CD8-positive, alpha-beta memory T cell (primary cell): ENCODE data around the gene PCDH17. TPM values are rescaled to one million over a fixed set of nuclear protein-coding genes. Genes with fewer than 3 reads are reported as not detected.

ENCODE experiments used
- CTCF ChIA-PET: fragments of 350-600 bp; sonication (Branson Sonifier 250); formaldehyde crosslinking; loops from one replicate; lab custom pipeline; 2021; ENCODE audit warnings: antibody characterized with exemption; lab: Charles Lee
- POLR2A ChIA-PET: fragments of 350-600 bp; sonication (Branson Sonifier 250); formaldehyde crosslinking; loops from one replicate; lab custom pipeline; 2021; ENCODE audit warnings: antibody characterized with exemption; lab: Charles Lee
- DNase-seq, 5 donors: peaks; one replicate each; pipeline versions ENCODE4 v3.0.0 to v3.0.0-alpha.2; 2020 to 2022; ENCODE audit warnings: mixed read lengths in 1 of 5
- H3K27ac ChIP-seq: one replicate; pipeline ENCODE4 v1.7.0; 2013; ENCODE audit warnings: low read depth, mild to moderate bottlenecking, low read length, moderate library complexity
- H3K27me3 ChIP-seq: 2 replicates; pipeline ENCODE4 v1.7.0; 2013; ENCODE audit warnings: low read length, mild to moderate bottlenecking; ENCODE audit not compliant: insufficient read depth, poor library complexity, severe bottlenecking
- H3K36me3 ChIP-seq: 2 replicates; pipeline ENCODE4 v1.7.0; 2013; ENCODE audit warnings: mild to moderate bottlenecking, low read length, moderate library complexity; ENCODE audit not compliant: insufficient read depth
- H3K4me1 ChIP-seq: 2 replicates; pipeline ENCODE4 v1.7.0; 2013; ENCODE audit warnings: mild to moderate bottlenecking, low read length, moderate library complexity; ENCODE audit not compliant: insufficient read depth
- H3K4me3 ChIP-seq: 2 replicates; pipeline ENCODE4 v1.7.0; 2013; ENCODE audit warnings: mild to moderate bottlenecking, low read length
- H3K9me3 ChIP-seq: 2 replicates; pipeline ENCODE4 v1.7.0; 2013; ENCODE audit warnings: mild to moderate bottlenecking, low read length
- H3K27ac Mint-ChIP-seq, 8 donors: one replicate each; pipeline ENCODE4 v1.8.0; 2020 to 2021; ENCODE audit warnings: mixed read lengths in 8 of 8, mild to moderate bottlenecking in 6 of 8, inconsistent platforms in 3 of 8, moderate library complexity in 3 of 8
- H3K27me3 Mint-ChIP-seq, 2 donors: one replicate each; pipeline ENCODE4 v1.8.0; 2020 to 2021; ENCODE audit warnings: mixed read lengths in 2 of 2, mild to moderate bottlenecking in 1 of 2, moderate library complexity in 1 of 2
- H3K36me3 Mint-ChIP-seq, 3 donors: one replicate each; pipeline ENCODE4 v1.8.0; 2020 to 2021; ENCODE audit warnings: mixed read lengths in 3 of 3, inconsistent platforms in 1 of 3, mild to moderate bottlenecking in 1 of 3
- H3K4me1 Mint-ChIP-seq, 3 donors: one replicate each; pipeline ENCODE4 v1.8.0; 2020 to 2021; ENCODE audit warnings: mixed read lengths in 3 of 3, inconsistent platforms in 1 of 3, mild to moderate bottlenecking in 1 of 3
- H3K4me3 Mint-ChIP-seq, 7 donors: one replicate each; pipeline ENCODE4 v1.8.0; 2020 to 2021; ENCODE audit warnings: mixed read lengths in 7 of 7, mild to moderate bottlenecking in 6 of 7, moderate library complexity in 4 of 7, inconsistent platforms in 2 of 7
- H3K9me3 Mint-ChIP-seq, 5 donors: one replicate each; pipeline ENCODE4 v1.8.0; 2020 to 2022; ENCODE audit warnings: mixed read lengths in 5 of 5, mild to moderate bottlenecking in 3 of 5, moderate library complexity in 2 of 5, inconsistent platforms in 1 of 5
- polyA plus RNA-seq: library from polyadenylated mRNA; unstranded; fragments of 300-500 nt; fragmentation: Illumina TruSeq; gene quantifications from one replicate; pipeline ENCODE4 v1.2.3, GENCODE V29; 2021
- total RNA-seq, 2 experiments: library from RNA; stranded (reverse); gene quantifications; one replicate each; pipeline ENCODE4 v1.2.3, GENCODE V29; 2021

The PCDH17 gene
- total and polyA plus RNA-seq, 3 experiments from 2014 or later, result not detected

DNA sequence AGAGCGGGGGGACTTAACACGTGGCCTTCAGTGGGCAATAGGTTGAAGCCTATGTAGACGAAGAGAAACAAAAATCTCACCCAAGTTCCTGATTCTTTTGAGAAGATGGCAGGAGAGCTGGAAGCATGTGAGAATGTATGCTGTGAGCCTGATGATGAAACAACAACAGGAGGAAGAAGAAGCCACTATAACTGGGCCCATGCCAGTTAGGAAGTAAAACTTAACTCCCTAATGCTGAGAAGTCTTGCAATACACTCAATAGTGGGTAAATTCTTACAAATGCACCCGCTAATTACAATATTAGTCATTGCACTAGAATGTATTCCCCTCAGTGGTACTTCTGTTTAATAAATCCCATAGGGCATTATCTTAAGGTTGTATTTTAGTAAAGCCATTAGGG, 9.1 kb downstream of the PCDH17 start:
- ChIA-PET POLR2A (no interaction called here), CTCF (no interaction called here)
- Mint-ChIP-seq H3K4me1 (no peaks in the 10 kb centered on the region), H3K27ac (no peak overlapping the region), H3K36me3 (no peaks in the 10 kb centered on the region), H3K9me3 (peaks cover 0 to 10% (median 0%) of the 10 kb centered on the region in 5 donors), H3K4me3 (no peak overlapping the region), H3K27me3 (no peaks in the 10 kb centered on the region)
- Histone ChIP-seq H3K4me1 (no peaks in the 10 kb centered on the region), H3K27me3 (no peaks in the 10 kb centered on the region), H3K36me3 (no peaks in the 10 kb centered on the region), H3K27ac (no peak overlapping the region), H3K9me3 (no peaks in the 10 kb centered on the region), H3K4me3 (no peak overlapping the region)
- no peak for DNase-seq

DNA sequence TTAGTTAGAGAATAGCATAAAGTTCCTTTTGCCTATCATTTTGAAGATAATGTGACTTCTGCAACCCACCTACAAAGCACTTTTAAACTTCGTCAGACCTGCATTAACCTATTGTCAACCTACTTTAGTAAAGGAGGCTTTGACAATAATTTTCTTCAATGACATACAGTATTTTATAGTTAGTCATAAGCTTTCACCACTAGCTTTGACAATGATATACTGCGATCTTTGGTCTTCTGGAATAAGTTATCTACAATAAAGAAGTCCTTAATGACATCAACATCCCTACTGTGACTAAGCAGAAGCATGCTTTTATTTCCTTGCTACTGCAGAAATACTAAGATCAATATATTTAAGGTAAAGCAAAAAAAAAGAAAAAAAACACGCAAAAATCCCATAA, 9.5 kb downstream of the PCDH17 start:
- H3K36me3 Mint-ChIP-seq, result no peaks in the 10 kb centered on the region
- ChIA-PET CTCF (no interaction called here), POLR2A (no interaction called here)
- Histone ChIP-seq H3K36me3 (no peaks in the 10 kb centered on the region), H3K4me1 (no peaks in the 10 kb centered on the region), H3K9me3 (no peaks in the 10 kb centered on the region), H3K4me3 (no peak overlapping the region), H3K27ac (no peak overlapping the region), H3K27me3 (no peaks in the 10 kb centered on the region)
- no peak overlapping the region for H3K27ac Mint-ChIP-seq
- no peaks in the 10 kb centered on the region for H3K4me1 Mint-ChIP-seq
- no peaks in the 10 kb centered on the region for H3K27me3 Mint-ChIP-seq
- H3K4me3 Mint-ChIP-seq, result no peak overlapping the region
- H3K9me3 Mint-ChIP-seq, result peaks cover 0 to 10% (median 0%) of the 10 kb centered on the region in 5 donors
- DNase-seq, result no peak

DNA sequence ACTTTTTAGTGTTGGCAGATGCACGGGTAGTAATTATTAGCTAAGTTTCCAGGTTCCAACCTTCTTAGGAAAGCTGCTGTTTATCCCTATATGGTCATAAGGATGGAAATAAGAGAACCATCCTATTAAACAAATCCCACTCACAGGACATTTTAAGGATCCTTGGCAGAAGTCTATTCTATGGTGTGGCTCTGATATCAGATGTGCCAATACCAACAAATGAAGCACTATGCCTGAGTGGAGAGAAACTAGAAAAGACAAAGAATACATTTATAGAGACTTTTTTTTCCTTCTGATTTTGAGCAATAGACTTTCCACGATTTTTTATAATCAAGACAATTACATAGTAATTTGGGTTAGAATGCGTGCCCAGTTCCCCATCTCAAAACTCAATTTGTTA, 12.6 kb downstream of the PCDH17 start:
- POLR2A ChIA-PET, result no interaction called here
- H3K36me3 Mint-ChIP-seq, result no peaks in the 10 kb centered on the region
- no peak overlapping the region for H3K27ac ChIP-seq
- no peaks in the 10 kb centered on the region for H3K27me3 ChIP-seq
- no peaks in the 10 kb centered on the region for H3K36me3 ChIP-seq
- no peaks in the 10 kb centered on the region for H3K27me3 Mint-ChIP-seq
- H3K4me3 ChIP-seq, result no peak overlapping the region
- DNase-seq, result no peak
- no peaks in the 10 kb centered on the region for H3K9me3 ChIP-seq
- no peaks in the 10 kb centered on the region for H3K4me1 Mint-ChIP-seq
- peaks cover 0 to 20% (median 0%) of the 10 kb centered on the region in 5 donors for H3K9me3 Mint-ChIP-seq
- H3K4me1 ChIP-seq, result no peaks in the 10 kb centered on the region
- CTCF ChIA-PET, result no interaction called here
- H3K27ac Mint-ChIP-seq, result no peak overlapping the region
- no peak overlapping the region for H3K4me3 Mint-ChIP-seq

DNA sequence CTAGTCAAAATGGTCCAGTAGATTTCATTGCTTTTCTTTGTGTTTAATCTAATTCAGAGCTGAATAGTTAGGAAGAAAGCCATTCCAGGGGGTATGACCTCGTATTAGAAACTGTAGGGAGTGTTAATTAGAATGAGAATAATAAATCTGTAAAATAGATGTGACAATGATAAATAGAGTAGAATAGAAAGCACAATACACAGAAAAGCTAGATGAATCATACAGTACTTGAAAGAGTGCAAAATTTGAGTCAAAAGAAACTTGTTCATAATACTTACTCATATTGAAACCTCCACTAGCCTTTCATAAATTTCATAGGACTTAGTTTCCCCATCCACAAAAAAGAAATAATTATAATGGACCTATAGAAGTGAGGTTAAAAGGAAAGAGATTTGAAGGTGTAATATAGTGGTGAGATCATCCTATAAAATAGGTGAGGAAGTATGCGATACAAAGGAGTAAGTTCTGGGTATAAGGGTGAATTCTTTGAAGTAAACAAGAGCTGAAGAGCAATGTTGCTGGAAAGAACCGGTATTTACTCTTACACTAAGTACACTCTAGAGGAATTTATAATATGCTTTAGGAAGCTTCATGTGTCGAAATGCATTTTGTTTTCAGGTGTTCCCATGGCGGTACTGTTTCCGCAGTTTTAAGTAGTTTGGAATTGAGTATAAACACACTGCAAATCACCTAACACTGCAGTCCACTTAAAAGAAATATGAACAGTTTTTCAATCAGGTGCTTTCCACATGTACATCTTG, 21.9 kb downstream of the PCDH17 start:
- Histone ChIP-seq H3K9me3 (no peaks in the 10 kb centered on the region), H3K27me3 (no peaks in the 10 kb centered on the region), H3K4me1 (no peaks in the 10 kb centered on the region), H3K4me3 (no peak overlapping the region), H3K36me3 (no peaks in the 10 kb centered on the region), H3K27ac (no peak overlapping the region)
- no peaks in the 10 kb centered on the region for H3K36me3 Mint-ChIP-seq
- ChIA-PET CTCF (no interaction called here), POLR2A (no interaction called here)
- H3K27me3 Mint-ChIP-seq, result no peaks in the 10 kb centered on the region
- no peak for DNase-seq
- H3K4me1 Mint-ChIP-seq, result no peaks in the 10 kb centered on the region
- H3K9me3 Mint-ChIP-seq, result peaks cover 0 to 20% (median 2%) of the 10 kb centered on the region in 5 donors
- H3K4me3 Mint-ChIP-seq, result no peak overlapping the region
- no peak overlapping the region for H3K27ac Mint-ChIP-seq

DNA sequence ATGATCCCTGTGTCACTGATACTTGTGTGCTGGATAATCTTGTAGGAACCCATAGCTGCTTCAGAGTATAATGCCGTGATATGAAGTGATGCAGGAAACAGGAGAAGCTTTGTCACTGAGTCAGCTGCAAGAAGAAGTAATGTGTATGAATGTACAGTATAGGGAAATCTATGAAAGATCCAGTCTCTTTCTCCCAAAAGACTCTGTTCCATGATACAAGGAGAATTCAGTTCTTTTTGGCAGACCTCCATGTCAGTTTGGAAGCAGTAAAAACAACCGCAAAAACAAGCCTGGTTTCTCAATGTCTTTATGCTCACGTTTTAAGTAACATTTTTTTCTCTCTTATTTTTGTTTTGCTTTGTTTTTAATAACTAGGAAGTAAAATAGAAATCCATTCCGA, 33.9 kb downstream of the PCDH17 start:
- H3K4me1 Mint-ChIP-seq, result no peaks in the 10 kb centered on the region
- H3K4me3 Mint-ChIP-seq, result no peak overlapping the region
- Histone ChIP-seq H3K4me3 (no peak overlapping the region), H3K27me3 (no peaks in the 10 kb centered on the region), H3K36me3 (no peaks in the 10 kb centered on the region), H3K27ac (no peak overlapping the region), H3K4me1 (no peaks in the 10 kb centered on the region), H3K9me3 (no peaks in the 10 kb centered on the region)
- no peak for DNase-seq
- H3K27me3 Mint-ChIP-seq, result no peaks in the 10 kb centered on the region
- ChIA-PET CTCF (no interaction called here), POLR2A (no interaction called here)
- no peaks in the 10 kb centered on the region for H3K36me3 Mint-ChIP-seq
- no peak overlapping the region for H3K27ac Mint-ChIP-seq
- H3K9me3 Mint-ChIP-seq, result peaks cover 3 to 20% (median 4%) of the 10 kb centered on the region in 5 donors

DNA sequence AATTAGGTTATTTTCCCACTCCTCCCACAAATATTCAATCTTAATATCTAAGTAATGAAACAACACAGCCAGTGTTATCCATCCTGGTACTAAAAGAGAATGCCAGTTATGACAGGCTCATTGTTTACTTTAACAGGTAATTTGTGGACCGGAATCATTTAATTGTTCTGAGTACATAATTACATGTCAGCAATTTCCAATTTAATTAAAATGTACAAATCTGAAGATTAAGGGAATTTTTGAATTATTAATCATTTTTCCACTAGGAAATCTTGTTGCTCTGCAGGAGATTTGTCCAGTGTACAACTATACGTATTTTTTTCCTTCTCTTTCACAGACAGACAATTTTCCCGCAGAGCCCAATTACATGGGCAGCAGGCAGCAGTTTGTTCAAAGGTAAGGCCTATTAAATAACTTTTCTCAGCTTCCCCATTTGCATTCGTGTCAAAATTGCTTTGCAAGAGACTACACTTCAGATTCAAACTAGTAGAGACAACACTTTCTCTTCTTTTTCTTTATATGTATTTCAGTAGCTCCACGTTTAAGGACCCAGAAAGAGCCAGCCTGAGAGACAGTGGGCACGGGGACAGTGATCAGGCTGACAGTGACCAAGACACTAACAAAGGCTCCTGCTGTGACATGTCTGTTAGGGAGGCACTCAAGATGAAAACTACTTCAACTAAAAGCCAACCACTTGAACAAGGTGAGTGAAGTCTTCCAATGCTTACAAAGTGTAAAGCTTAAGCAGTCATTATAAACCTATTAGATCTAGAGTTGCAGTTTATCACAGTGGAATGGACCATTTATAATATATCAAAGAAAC, 34.8 kb downstream of the PCDH17 start:
- H3K27me3 Mint-ChIP-seq, result no peaks in the 10 kb centered on the region
- no peak overlapping the region for H3K4me3 ChIP-seq
- no peak overlapping the region for H3K4me3 Mint-ChIP-seq
- H3K36me3 ChIP-seq, result no peaks in the 10 kb centered on the region
- H3K9me3 Mint-ChIP-seq, result peaks cover under 1 to 21% (median 3%) of the 10 kb centered on the region in 5 donors
- H3K27ac ChIP-seq, result no peak overlapping the region
- H3K36me3 Mint-ChIP-seq, result no peaks in the 10 kb centered on the region
- H3K27ac Mint-ChIP-seq, result no peak overlapping the region
- no peaks in the 10 kb centered on the region for H3K4me1 Mint-ChIP-seq
- ChIA-PET CTCF (no interaction called here), POLR2A (no interaction called here)
- H3K9me3 ChIP-seq, result no peaks in the 10 kb centered on the region
- no peaks in the 10 kb centered on the region for H3K27me3 ChIP-seq
- no peak for DNase-seq
- no peaks in the 10 kb centered on the region for H3K4me1 ChIP-seq

DNA sequence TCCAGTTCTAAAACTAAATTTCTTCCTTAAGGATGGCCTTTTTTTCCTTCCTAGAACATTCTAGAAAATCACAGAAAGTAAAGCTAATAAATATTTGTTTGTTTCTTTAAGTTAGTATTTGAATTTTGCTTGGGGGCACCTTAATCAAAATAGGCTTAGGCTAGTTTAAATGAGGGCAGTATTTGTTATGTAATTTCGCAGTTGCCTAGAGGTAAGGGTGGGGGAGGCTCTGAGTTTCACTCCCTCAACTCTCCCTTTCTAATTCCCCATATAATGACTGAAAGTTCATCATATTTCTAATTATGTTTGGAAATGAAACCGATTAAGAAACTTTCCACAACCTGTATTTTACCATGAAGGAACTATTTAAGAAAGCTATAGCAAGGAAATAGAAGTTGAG, 40.6 kb downstream of the PCDH17 start:
- H3K27ac ChIP-seq, result no peak overlapping the region
- no peaks in the 10 kb centered on the region for H3K36me3 ChIP-seq
- no peak for DNase-seq
- Mint-ChIP-seq H3K4me1 (no peaks in the 10 kb centered on the region), H3K9me3 (peaks cover 2 to 37% (median 8%) of the 10 kb centered on the region in 5 donors), H3K4me3 (no peak overlapping the region), H3K27ac (no peak overlapping the region), H3K36me3 (no peaks in the 10 kb centered on the region), H3K27me3 (no peaks in the 10 kb centered on the region)
- CTCF ChIA-PET, result no interaction called here
- POLR2A ChIA-PET, result no interaction called here
- no peaks in the 10 kb centered on the region for H3K27me3 ChIP-seq
- H3K4me3 ChIP-seq, result no peak overlapping the region
- H3K9me3 ChIP-seq, result no peaks in the 10 kb centered on the region
- H3K4me1 ChIP-seq, result no peaks in the 10 kb centered on the region

DNA sequence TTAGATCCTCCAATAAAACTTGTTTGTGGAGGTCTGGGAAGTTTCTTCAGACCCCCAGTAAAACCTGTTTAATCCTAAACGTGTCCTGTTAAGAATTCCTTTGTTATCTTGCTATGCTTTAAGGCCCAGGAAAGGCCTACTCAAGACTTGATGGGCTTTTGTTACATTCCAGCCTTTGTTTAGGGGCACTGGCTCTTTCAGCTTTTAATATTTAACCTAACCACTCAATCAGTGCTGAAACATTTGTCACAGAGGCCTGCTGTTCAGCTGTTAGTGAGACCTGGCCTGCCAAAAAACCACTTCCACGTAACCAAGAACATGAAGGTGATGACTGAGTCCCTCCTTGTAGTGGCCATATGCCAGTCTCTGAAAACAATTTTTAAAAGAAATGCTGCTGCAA, 41.7 kb downstream of the PCDH17 start:
- Mint-ChIP-seq H3K9me3 (peaks cover 2 to 38% (median 9%) of the 10 kb centered on the region in 5 donors), H3K4me1 (no peaks in the 10 kb centered on the region), H3K4me3 (no peak overlapping the region), H3K36me3 (no peaks in the 10 kb centered on the region), H3K27ac (no peak overlapping the region), H3K27me3 (no peaks in the 10 kb centered on the region)
- DNase-seq, result no peak
- ChIA-PET CTCF (no interaction called here), POLR2A (no interaction called here)
- no peaks in the 10 kb centered on the region for H3K36me3 ChIP-seq
- H3K27me3 ChIP-seq, result no peaks in the 10 kb centered on the region
- no peak overlapping the region for H3K27ac ChIP-seq
- no peaks in the 10 kb centered on the region for H3K9me3 ChIP-seq
- H3K4me1 ChIP-seq, result no peaks in the 10 kb centered on the region
- H3K4me3 ChIP-seq, result no peak overlapping the region
